Hematopoietic multipotent progenitor cell treated with erythropoietin and hydrocortisone succinate and interleukin-3 and kit ligand, for 8 days (in vitro differentiated cells): Measurements from ENCODE around the gene SEPTIN12.
A peak's percentile ranks its signal among the peaks of the same experiment; 100 is the strongest.
"Not testable (repeated sequence)": the region's sequence is repeated elsewhere in the genome, so short reads cannot be mapped to it uniquely, and the experiment has no call there.

Experiments
- DNase-seq: peaks from one replicate; pipeline ENCODE4 v3.0.0-alpha.2; 2015

SEPTIN12 gene

GRCh38 chr16:4802659-4803287, 14.6 kb upstream of the SEPTIN12 start:
- peak; percentile 94 for DNase-seq

DNA sequence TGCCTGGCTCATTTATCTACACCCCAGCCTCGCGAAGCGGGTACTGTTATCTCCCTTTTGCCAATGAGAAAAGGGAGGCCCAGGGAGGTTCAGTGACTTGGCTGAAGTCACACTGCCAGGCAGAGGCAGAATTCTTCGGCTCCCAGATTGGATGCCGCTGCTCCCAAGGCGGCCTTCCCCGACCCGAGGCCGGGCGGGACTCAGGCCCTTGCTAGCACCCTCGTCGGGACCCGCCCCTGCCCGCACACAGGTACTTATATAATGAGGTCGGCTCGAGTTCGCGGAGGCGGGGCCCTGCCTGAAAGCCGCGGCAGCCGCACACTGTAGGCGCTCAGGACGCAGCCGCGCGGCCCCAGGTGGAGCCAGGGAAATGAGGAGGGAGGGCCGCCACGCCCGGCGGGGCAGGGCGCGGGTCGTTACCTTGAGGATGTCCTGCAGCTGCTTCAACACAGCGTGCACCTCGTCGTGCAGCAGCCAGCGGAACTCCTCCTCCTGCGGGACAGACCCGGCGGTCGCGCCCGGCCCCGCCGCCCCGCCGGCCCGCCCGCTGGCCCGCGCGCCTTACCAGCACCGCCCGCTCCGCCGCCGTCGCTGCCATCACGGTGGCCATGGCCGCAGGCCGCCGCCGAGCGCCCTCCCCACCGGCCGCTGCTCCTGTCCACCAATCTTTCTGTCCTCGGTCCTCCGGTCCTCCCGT, 14.0 kb upstream of the SEPTIN12 start, which contains the start of gene ROGDI:
ROGDI (minus strand) TSS at position 672 of the 697 bp plus-strand sequence; CDS start at position 610, 62 bp downstream.
- peak; percentile 92 for DNase-seq

- no peak for DNase-seq
These were observed 13.2 kb upstream of the SEPTIN12 start for GRCh38 chr16:4801051-4801961.

GRCh38 chr16:4800290-4801041, 12.3 kb upstream of the SEPTIN12 start:
- DNase-seq, result peak; percentile 53

- DNase-seq, result no peak
These were observed 11.2 kb upstream of the SEPTIN12 start for GRCh38 chr16:4799171-4799855.

DNA sequence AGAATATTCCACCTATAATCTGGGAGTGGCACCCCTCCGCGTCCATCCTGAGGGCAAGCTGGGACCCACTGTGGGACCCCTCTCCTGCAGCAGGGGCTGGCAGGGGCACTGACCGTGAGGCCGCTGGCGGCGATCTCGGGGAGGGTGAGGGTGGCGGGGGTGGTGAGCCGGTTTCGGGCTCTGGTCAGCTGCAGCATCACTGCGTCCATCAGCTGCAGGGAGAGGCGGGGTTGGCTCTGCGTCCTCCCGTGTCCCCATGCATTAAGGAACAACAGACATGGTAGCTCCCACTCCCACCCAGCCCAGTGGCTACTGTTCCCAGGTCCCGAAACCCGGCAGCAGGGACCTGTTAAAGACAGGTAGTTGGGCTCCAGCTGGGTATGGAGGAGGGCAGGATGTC, 10.3 kb upstream of the SEPTIN12 start:
- DNase-seq, result no peak

DNA sequence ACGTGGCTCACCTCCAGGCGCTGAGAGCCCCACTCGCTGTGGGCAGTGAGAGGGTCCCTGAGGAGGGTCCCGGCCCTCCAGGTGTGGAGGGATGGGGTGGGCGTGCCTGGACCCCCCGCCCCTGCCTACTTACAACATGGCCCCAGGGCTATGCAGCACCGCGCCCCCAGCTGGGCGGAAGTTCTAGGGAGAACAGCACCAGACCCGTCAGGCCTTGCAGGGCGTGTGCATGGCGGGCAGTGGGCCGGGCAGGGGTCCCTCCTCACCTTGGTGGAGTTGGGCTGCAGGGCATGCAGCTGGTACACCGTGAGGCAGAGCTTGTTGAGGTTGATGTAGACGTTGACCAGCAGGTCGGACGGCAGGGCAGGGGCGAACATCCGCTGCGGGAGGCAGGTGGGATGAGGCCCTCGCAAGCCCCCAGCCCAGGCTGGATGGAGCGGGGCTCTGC, 9.7 kb upstream of the SEPTIN12 start:
- no peak for DNase-seq

- no peak for DNase-seq
These were observed 9.0 kb upstream of the SEPTIN12 start for GRCh38 chr16:4796982-4797804.

GRCh38 chr16:4795828-4796572, 7.9 kb upstream of the SEPTIN12 start:
- no peak for DNase-seq

DNA sequence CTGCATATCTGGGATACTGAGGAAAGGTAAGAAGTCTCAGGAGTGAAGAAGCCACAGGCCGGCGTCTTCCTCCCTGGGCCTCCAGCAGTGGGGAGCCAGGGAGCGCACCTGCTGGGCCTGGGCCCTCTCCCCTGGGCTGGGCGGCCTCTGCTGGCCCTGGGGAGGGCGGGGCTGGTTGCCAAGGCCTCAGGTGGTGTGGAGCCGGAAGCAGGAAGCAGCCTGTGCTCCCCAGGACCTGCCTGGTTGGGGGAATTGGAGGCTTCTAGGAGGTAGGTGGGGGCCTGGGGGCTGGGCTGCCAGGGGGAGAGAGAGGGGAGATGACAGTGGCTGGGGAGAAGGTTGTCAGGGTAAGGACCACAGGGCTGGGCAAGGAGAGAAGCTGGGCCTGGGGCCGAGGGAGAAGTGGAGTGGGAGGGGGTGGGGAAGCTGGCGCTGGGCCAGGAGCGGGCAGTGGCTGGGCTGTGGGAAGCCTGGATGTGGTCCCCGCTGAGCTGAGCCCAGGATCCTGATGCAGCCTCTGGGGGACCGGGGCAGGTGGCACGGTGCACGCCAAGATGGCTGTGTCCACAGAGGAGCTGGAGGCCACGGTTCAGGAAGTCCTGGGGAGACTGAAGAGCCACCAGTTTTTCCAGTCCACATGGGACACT, 7.2 kb upstream of the SEPTIN12 start, which contains the start of gene SMIM22:
SMIM22 (plus strand) TSS at position 189 of the 647 bp plus-strand sequence; CDS start at position 555, 366 bp downstream.
- DNase-seq, result no peak

DNA sequence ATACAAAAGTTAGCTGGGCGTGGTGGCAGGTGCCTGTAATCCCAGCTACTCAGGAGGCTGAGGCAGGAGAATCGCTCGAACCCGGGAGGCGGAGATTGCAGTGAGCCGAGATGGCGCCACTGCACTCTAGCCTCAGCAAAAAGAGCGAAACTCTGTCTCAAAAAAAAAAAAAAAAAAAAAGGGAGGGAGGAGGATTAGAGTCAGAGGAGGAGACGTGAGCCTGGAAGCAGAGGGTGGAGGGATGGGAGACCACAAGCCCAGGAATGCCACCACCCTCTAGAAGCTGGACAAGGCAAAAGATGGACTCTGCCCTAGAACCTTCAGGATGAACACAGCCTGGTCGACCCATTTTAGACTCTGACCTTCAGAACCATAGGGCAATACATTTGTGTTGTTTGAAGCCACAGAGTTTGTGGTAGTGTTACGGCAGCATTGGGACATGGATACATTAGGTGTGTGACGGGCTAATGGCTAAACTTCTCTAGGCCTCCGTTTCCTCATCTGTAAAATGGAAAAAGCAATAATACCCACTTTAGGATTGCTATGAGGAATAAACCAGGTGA, 4.9 kb upstream of the SEPTIN12 start:
- DNase-seq, result no peak

- DNase-seq, result no peak
These were observed 2.7 kb upstream of the SEPTIN12 start for GRCh38 chr16:4790871-4791270.

GRCh38 chr16:4790261-4790660, 2.1 kb upstream of the SEPTIN12 start:
- no peak for DNase-seq

GRCh38 chr16:4788910-4789309, 765 bp upstream of the SEPTIN12 start:
- DNase-seq, result no peak

DNA sequence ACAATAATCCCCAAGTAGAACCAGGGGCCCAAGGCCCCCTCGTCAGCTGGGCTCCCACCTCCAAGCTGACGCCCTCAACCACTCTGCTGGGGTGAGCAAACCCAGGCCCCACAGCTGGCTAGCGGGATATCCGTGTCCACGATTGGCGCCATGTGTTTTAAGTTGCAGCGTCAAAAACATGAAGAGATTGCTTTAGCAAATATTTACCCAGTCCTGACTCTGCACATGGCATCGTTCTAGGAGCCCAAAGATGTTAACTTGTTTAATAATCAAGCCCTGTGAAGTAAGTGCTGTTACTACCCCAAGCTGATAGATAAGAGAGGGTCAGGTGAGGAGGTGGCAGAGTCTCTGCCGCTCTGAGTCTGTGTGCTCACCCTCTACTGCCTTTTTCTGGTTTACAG, 344 bp upstream of the SEPTIN12 start:
- no peak for DNase-seq

GRCh38 chr16:4787068-4787467, 1.1 kb downstream of the SEPTIN12 start:
- DNase-seq, result no peak

DNA sequence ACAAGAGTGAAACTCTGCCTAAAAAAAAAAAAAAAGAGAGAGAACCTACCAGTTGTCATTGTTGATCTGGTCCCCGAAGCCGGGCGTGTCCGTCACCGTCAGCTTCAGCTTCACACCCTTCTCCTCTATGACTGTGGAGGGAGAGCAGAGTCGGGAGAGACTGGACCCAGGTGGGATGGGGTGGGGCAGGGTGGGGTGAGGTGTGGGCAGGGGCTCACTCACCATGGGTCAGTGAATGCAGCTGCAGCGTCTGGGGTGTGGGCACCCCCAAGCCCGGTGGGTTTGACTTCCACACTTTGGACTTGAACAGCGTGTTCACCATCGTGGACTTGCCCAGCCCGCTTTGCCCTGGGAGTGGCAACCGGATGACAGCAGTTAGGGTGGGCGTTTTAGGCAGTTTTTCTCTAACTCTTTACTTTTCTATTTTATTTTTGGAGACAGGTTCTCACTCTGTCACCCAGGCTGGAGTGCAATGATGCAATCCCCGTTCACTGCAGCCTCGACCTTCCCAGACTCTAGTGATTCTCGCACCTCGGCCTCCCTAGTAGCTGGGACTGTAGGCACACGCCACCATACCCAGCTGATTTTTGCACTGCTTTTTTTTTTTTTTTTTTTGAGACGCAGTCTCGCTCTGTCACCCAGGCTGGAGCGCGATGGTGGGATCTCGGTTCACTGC, 2.2 kb downstream of the SEPTIN12 start:
- no peak for DNase-seq

DNA sequence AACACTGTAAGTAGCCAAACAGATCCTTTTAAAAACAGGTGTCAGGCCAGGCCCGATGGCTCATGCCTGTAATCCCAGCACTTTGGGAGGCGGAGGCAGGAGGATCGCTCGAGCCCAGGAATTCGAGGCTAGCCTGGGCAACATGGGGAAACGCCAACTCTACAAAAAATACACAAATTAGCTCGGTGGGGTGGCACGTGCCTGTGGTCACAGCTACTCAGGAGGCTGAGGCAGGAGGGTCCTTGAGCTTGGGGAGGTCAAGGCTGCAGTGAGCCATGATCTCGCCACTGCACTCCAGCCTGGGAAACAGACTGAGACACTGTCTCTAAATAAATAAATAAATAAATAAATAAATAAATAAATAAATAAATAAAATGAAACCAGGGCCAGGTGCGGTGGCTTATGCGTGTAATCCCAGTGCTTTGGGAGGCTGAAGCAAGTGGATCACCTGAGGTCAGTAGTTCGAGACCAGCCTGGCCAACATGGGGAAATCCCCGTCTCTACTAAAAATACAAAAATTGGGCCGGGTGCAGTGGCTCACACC, 3.6 kb downstream of the SEPTIN12 start:
- not testable (repeated sequence) for DNase-seq
